DOHH2 (cell line): ENCODE measurements around the gene GAPT.

Source experiments
- H3F3A ChIP-seq: fragments of 200-600 bp; sonication (generic), shearing (Covaris generic); 2 replicates; pipeline ENCODE4 v1.6.0; 2016; ENCODE audit warnings: antibody characterized with exemption, mild to moderate bottlenecking; ENCODE audit not compliant: control insufficient read depth, insufficient read depth
- H3K27ac ChIP-seq: fragments of 200-600 bp; sonication (generic); 2 replicates; pipeline ENCODE4 v1.5.1; 2014; ENCODE audit warnings: low read depth, mild to moderate bottlenecking, low read length, moderate library complexity
- H3K27me3 ChIP-seq: fragments of 200-600 bp; sonication (generic); 2 replicates; pipeline ENCODE4 v1.6.1; 2014; ENCODE audit warnings: mild to moderate bottlenecking, low read length, mixed read lengths; ENCODE audit not compliant: control insufficient read depth
- H3K36me3 ChIP-seq: fragments of 200-600 bp; sonication (generic); 2 replicates; pipeline ENCODE4 v1.6.1; 2014; ENCODE audit warnings: mild to moderate bottlenecking, low read length, moderate library complexity, mixed read lengths; ENCODE audit not compliant: control insufficient read depth
- H3K4me1 ChIP-seq: fragments of 200-600 bp; sonication (generic); 2 replicates; pipeline ENCODE4 v1.6.1; 2014; ENCODE audit warnings: mild to moderate bottlenecking, low read length, mixed read lengths; ENCODE audit not compliant: control insufficient read depth
- H3K4me2 ChIP-seq: fragments of 200-600 bp; sonication (generic); 2 replicates; pipeline ENCODE4 v1.6.0; 2014; ENCODE audit warnings: mild to moderate bottlenecking, low read length, moderate library complexity
- H3K4me3 ChIP-seq: fragments of 200-600 bp; sonication (generic); 2 replicates; pipeline ENCODE4 v1.5.1; 2014; ENCODE audit warnings: mild to moderate bottlenecking, low read length, mixed read lengths
- H3K79me2 ChIP-seq: fragments of 200-600 bp; sonication (generic); 2 replicates; pipeline ENCODE4 v1.6.1; 2014; ENCODE audit warnings: mild to moderate bottlenecking, low read length, mixed read lengths; ENCODE audit not compliant: control insufficient read depth
- H3K9me2 ChIP-seq: fragments of 200-600 bp; sonication (generic); replicated peaks from 2 replicates; pipeline ENCODE4 v1.6.1; 2014; ENCODE audit warnings: mild to moderate bottlenecking, low read length, mixed read lengths; ENCODE audit not compliant: control insufficient read depth
- H3K9me3 ChIP-seq: fragments of 200-600 bp; sonication (generic); 2 replicates; pipeline ENCODE4 v1.6.1; 2014; ENCODE audit warnings: antibody characterized with exemption, low read length, mixed read lengths; ENCODE audit not compliant: control insufficient read depth, insufficient read depth
- H4K20me1 ChIP-seq: fragments of 200-600 bp; sonication (generic); 2 replicates; pipeline ENCODE4 v1.6.0; 2014; ENCODE audit warnings: low read depth, mild to moderate bottlenecking, antibody characterized with exemption, low read length, moderate library complexity; ENCODE audit not compliant: control insufficient read depth, insufficient read depth
- CTCF ChIP-seq: fragments of 200-600 bp; sonication (generic); IDR thresholded peaks from one replicate; pipeline ENCODE4 v1.5.1; 2014; ENCODE audit warnings: antibody characterized with exemption, mild to moderate bottlenecking, low read depth, low read length; ENCODE audit not compliant: poor library complexity, severe bottlenecking
- EZH2phosphoT487 ChIP-seq: fragments of 200-600 bp; sonication (generic); IDR thresholded peaks from 2 replicates; pipeline ENCODE4 v1.6.1; 2017; ENCODE audit warnings: borderline replicate concordance, mild to moderate bottlenecking, antibody characterized with exemption, low read length, moderate library complexity, mixed read lengths

Gene GAPT

DNA sequence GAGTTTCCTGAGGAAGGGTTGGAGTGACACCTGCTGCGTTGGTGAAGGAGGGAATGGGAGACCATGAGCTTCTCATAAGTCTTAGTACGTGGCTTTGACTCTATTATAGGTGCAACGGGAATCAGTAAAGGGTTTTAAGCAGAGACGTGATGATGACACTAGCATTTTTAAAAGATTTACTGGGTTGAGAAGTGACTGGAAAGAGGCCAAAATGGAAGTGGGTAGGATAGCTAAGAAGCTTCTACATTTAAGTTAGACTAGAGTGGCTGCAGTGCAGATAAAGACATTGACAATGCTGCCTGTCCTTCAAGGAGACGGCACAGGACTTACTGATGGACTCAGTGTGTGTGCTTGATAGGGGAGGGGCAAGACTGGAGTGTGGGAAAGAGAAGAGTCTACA lies 6.2 kb downstream of the GAPT start:
- no peaks in the 10 kb centered on the region; the same call in 1 of the 2 replicates for H3K9me2 ChIP-seq
- H3K27me3 ChIP-seq = no peaks in the 10 kb centered on the region
- H3K9me3 ChIP-seq = no peaks in the 10 kb centered on the region
- TF ChIP-seq EZH2phosphoT487 = no peak
- H3K36me3 ChIP-seq = peaks cover 34% of the 10 kb centered on the region
- H3F3A ChIP-seq = no peaks in the 10 kb centered on the region
- H3K4me3 ChIP-seq = no peak overlapping the region
- no peaks in the 10 kb centered on the region for H4K20me1 ChIP-seq
- H3K79me2 ChIP-seq = peaks cover 13% of the 10 kb centered on the region
- H3K4me1 ChIP-seq = peaks cover 38% of the 10 kb centered on the region
- H3K4me2 ChIP-seq = no peak overlapping the region
- no peak overlapping the region for H3K27ac ChIP-seq

- H3K27ac ChIP-seq = no peak overlapping the region
- no peaks in the 10 kb centered on the region for H3F3A ChIP-seq
- H3K4me2 ChIP-seq = no peak overlapping the region
- no peaks in the 10 kb centered on the region for H3K27me3 ChIP-seq
- H3K79me2 ChIP-seq = peaks cover 7% of the 10 kb centered on the region
- H3K4me1 ChIP-seq = peaks cover 33% of the 10 kb centered on the region
- H3K9me3 ChIP-seq = no peaks in the 10 kb centered on the region
- TF ChIP-seq CTCF (no peak), EZH2phosphoT487 (no peak)
- H3K9me2 ChIP-seq = no peaks in the 10 kb centered on the region; the same call in 1 of the 2 replicates
- H4K20me1 ChIP-seq = no peaks in the 10 kb centered on the region
- no peak overlapping the region for H3K4me3 ChIP-seq
- peaks cover 30% of the 10 kb centered on the region for H3K36me3 ChIP-seq
Observed at GRCh38 chr5:58497921-58498320, 6.7 kb downstream of the GAPT start.

DNA sequence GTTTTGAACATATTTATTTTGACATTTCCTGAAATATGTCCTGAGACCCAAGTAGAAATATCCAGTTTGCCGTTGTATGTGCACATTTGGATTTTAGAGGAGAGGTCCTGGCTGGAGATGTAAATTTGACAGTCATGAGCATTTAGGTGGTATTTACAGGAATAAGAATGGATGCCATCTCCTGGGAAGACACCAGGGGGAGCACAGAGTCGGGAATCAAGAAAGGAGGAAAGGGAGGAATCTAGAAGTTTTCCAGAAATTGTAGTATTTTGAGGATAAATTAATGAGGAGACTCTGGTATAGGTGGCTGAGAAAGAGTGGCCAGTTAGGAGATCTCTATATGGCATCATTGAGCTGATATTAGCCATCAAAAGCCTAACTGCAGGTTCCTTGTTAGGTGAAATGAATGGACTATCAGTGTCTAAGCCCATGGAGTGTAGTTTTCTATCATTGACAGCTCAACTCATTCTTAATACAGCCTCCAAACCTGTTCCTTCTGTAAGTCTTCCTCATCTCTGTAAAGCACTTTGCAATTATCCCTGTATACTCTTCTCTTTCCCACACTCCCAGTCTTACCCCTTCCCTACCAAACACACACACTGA lies 7.2 kb downstream of the GAPT start:
- H3K9me2 ChIP-seq = no peaks in the 10 kb centered on the region; the same call in 1 of the 2 replicates
- H3K79me2 ChIP-seq = 0 out of 2 replicates have a peak, but pooled peaks cover 2% of the 10 kb centered on the region
- H3F3A ChIP-seq = no peaks in the 10 kb centered on the region
- H3K9me3 ChIP-seq = no peaks in the 10 kb centered on the region
- H3K4me1 ChIP-seq = peaks cover 28% of the 10 kb centered on the region
- no peak overlapping the region for H3K4me3 ChIP-seq
- peaks cover 25% of the 10 kb centered on the region for H3K36me3 ChIP-seq
- no peak overlapping the region for H3K27ac ChIP-seq
- H3K27me3 ChIP-seq = no peaks in the 10 kb centered on the region; the same call in 1 of the 2 replicates
- no peaks in the 10 kb centered on the region for H4K20me1 ChIP-seq
- TF ChIP-seq EZH2phosphoT487 = no peak
- peak; percentile 59 for TF ChIP-seq CTCF
- H3K4me2 ChIP-seq = no peak overlapping the region

- Histone ChIP-seq H3K9me2 (no peaks in the 10 kb centered on the region; the same call in 1 of the 2 replicates), H3K79me2 (no peaks in the 10 kb centered on the region), H3K4me2 (peak overlapping the region; percentile 55), H4K20me1 (no peaks in the 10 kb centered on the region), H3K4me1 (peaks cover 27% of the 10 kb centered on the region), H3K36me3 (peaks cover 17% of the 10 kb centered on the region), H3K9me3 (no peaks in the 10 kb centered on the region), H3K4me3 (no peak overlapping the region), H3F3A (no peaks in the 10 kb centered on the region), H3K27ac (no peak overlapping the region; the same call in 1 of the 2 replicates), H3K27me3 (peaks cover 3% of the 10 kb centered on the region; the same call in 1 of the 2 replicates)
- TF ChIP-seq EZH2phosphoT487 (no peak), CTCF (no peak)
Observed at GRCh38 chr5:58499231-58499630, 8.0 kb downstream of the GAPT start.
